Tibial nerve (tissue), 4 donors: ENCODE measurements around the gene RIMS1. TPM values are rescaled to one million over a fixed set of nuclear protein-coding genes. Genes with fewer than 3 reads are reported as not detected.

Source experiments
- DNase-seq, 2 donors: peaks; one replicate each; pipeline ENCODE4 v3.0.0-alpha.2; 2019; ENCODE audit warnings: low spot score in 2 of 2
- H3K27ac ChIP-seq, 4 donors: fragments of 200-600 bp; sonication (generic) in 3 of 4; one replicate each; pipeline ENCODE4 v1.5.1; 2017 to 2019; ENCODE audit warnings: mild to moderate bottlenecking in 1 of 4
- H3K27me3 ChIP-seq, 2 donors: fragments of 200-600 bp; sonication (generic) in 1 of 2; one replicate each; pipeline versions ENCODE4 v1.5.1 to v1.6.0; 2017 to 2019
- H3K36me3 ChIP-seq, 3 donors: fragments of 200-600 bp; sonication (generic); one replicate each; pipeline ENCODE4 v1.5.1; 2018 to 2019
- H3K4me1 ChIP-seq, 4 donors: fragments of 200-600 bp; sonication (generic) in 3 of 4; one replicate each; pipeline ENCODE4 v1.5.1; 2017 to 2019
- H3K4me3 ChIP-seq, 4 donors: fragments of 200-600 bp; sonication (generic) in 3 of 4; one replicate each; pipeline ENCODE4 v1.5.1; 2017 to 2019; ENCODE audit warnings: mild to moderate bottlenecking in 1 of 4, moderate library complexity in 1 of 4
- H3K9me3 ChIP-seq, 4 donors: fragments of 200-600 bp; sonication (generic) in 3 of 4; one replicate each; pipeline ENCODE4 v1.5.1; 2017 to 2019
- EP300 ChIP-seq, 2 donors: sonication (generic); formaldehyde crosslinking; IDR thresholded peaks; one replicate each; pipeline ENCODE4 v1.6.1; 2017; ENCODE audit warnings: antibody characterized with exemption in 2 of 2, mild to moderate bottlenecking in 1 of 2
- POLR2A ChIP-seq, 2 donors: fragments of 450-650 bp; IDR thresholded peaks; one replicate each; pipeline ENCODE4 v1.6.1; 2017; ENCODE audit warnings: antibody characterized with exemption in 2 of 2, mild to moderate bottlenecking in 2 of 2, moderate library complexity in 2 of 2
- WGBS, 2 donors: methylation state at CpG; one replicate each; pipeline ENCODE4 v1.1.5; 2018; 5-methylcytosine and 5-hydroxymethylcytosine counted together
- total RNA-seq, 4 donors: library from RNA; depleted of rRNA; stranded (reverse); fragments of >200 nt; gene quantifications; one replicate each; pipeline ENCODE4 v1.1.0, GENCODE V29; 2016
- TF ChIP-seq, protein P1 (sequence below), 5 experiments: fragments of 200-600 bp in 3 of 5; fragments of 450-650 bp in 2 of 5; sonication (generic) in 3 of 5; IDR thresholded peaks; one replicate each; pipeline ENCODE4 v1.5.1; 2016 to 2019; ENCODE audit warnings: antibody characterized with exemption in 5 of 5, mild to moderate bottlenecking in 3 of 5, moderate library complexity in 2 of 5

Gene RIMS1
- total RNA-seq, 4 donors from 2014 or later: 1.3 to 5.1 (median 3.3) TPM

DNA sequence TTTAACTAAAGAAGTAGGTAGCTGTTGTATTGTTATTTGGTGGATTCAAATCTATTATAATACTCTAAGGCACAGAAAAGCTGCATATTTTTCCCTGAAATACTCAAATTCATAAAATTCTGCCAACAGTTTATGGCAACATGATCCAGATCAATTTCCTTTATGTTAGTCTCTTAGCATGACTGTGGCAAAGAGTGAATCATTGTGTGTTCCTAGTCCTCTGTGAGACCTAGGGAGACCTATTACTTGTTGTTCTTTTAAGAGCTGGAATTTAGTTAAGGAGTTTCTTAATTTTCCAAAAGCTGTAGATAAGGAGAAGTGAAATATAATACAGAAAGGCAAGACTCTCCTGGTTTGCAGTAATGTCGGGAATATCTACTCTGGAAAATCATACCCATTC, 149.6 kb downstream of the RIMS1 start:
- DNase-seq: no peak
- TF ChIP-seq EP300 (IDR thresholded peaks at IDR 0.05): no peak
- TF ChIP-seq POLR2A (IDR thresholded peaks at IDR 0.05): no peak
- TF ChIP-seq, protein P1, sequence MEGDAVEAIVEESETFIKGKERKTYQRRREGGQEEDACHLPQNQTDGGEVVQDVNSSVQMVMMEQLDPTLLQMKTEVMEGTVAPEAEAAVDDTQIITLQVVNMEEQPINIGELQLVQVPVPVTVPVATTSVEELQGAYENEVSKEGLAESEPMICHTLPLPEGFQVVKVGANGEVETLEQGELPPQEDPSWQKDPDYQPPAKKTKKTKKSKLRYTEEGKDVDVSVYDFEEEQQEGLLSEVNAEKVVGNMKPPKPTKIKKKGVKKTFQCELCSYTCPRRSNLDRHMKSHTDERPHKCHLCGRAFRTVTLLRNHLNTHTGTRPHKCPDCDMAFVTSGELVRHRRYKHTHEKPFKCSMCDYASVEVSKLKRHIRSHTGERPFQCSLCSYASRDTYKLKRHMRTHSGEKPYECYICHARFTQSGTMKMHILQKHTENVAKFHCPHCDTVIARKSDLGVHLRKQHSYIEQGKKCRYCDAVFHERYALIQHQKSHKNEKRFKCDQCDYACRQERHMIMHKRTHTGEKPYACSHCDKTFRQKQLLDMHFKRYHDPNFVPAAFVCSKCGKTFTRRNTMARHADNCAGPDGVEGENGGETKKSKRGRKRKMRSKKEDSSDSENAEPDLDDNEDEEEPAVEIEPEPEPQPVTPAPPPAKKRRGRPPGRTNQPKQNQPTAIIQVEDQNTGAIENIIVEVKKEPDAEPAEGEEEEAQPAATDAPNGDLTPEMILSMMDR (IDR thresholded peaks at IDR 0.05): no peak
- no peaks in the 10 kb centered on the region for H3K36me3 ChIP-seq
- 84 to 86% methylated on average over 1 of the region's 1 CpG for WGBS, 2 donors
- no peak overlapping the region for H3K4me3 ChIP-seq
- no peaks in the 10 kb centered on the region for H3K27me3 ChIP-seq
- H3K4me1 ChIP-seq: no peaks in the 10 kb centered on the region
- H3K27ac ChIP-seq: no peak overlapping the region
- no peaks in the 10 kb centered on the region for H3K9me3 ChIP-seq

DNA sequence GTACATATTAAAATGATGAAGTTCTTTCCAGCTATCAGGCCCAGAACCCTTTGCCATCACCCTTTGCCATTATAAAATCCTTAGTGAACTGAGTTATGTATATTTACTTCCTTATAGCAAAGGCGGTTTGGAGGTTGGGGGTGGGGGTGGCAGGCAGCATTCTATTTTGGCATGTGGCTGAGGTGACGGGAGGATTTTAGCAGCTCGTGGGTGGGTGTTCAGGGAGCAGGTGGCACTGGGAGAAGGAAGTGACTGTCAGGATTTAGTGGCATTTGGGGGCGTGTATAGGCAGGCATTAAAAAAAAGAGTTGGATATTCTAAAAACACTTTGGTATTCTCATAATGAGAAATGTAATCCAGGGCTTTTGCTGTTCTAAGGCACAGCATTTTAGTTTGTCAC, 150.7 kb downstream of the RIMS1 start:
- Histone ChIP-seq H3K4me1 (no peaks in the 10 kb centered on the region), H3K9me3 (no peaks in the 10 kb centered on the region), H3K36me3 (no peaks in the 10 kb centered on the region), H3K4me3 (no peak overlapping the region), H3K27ac (no peak overlapping the region), H3K27me3 (no peaks in the 10 kb centered on the region)
- TF ChIP-seq EP300 (IDR thresholded peaks at IDR 0.05) (no peak), POLR2A (IDR thresholded peaks at IDR 0.05) (no peak)
- TF ChIP-seq, protein P1 (IDR thresholded peaks at IDR 0.05): no peak
- no peak for DNase-seq
- WGBS, 2 donors: 63 to 74% methylated on average over 4 of the region's 4 CpGs

DNA sequence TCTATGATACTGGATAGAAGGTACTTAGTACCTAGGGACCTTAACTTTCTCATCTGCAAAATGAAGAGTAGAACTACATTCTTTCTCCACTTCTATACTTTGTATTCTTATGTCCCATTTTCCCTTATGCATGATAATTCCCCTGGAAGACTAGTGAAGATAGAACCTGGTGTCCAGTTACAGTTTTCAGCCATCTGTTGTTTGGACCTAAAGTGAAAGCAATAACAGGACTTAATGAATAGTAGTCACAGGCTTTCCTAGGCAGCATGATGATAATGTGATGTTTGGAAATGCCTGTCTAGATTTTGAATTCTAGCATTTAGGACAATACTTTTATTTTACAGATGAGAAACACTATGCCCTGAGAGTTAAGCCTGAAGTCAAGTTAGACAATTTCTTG, 153.8 kb downstream of the RIMS1 start:
- TF ChIP-seq EP300 (IDR thresholded peaks at IDR 0.05) (no peak), POLR2A (IDR thresholded peaks at IDR 0.05) (no peak)
- TF ChIP-seq, protein P1 (IDR thresholded peaks at IDR 0.05): no peak
- no peak overlapping the region for H3K27ac ChIP-seq
- no peaks in the 10 kb centered on the region for H3K4me1 ChIP-seq
- H3K9me3 ChIP-seq: no peaks in the 10 kb centered on the region
- H3K27me3 ChIP-seq: no peaks in the 10 kb centered on the region
- H3K4me3 ChIP-seq: no peak overlapping the region
- no peak for DNase-seq
- H3K36me3 ChIP-seq: no peaks in the 10 kb centered on the region

DNA sequence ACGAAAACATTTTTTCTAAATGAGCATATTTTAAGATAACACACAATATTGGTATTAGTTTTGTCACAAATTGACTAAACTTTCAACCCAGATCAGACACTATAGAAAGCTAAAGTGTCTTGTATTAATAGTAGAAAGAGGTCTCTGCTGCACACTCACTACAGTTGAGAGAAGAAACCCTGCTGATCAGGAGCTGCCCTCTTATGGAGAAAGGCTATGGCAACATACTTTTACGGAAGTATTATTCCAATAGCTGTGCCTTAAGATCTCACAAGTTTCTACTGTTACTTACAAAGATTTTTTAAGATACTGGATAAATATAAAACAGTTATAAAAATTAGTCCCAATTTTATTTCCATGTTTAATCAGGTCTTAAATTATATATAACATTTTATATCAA, 155.7 kb downstream of the RIMS1 start:
- Histone ChIP-seq H3K4me1 (no peaks in the 10 kb centered on the region), H3K27ac (no peak overlapping the region), H3K27me3 (no peaks in the 10 kb centered on the region), H3K9me3 (no peaks in the 10 kb centered on the region), H3K36me3 (no peaks in the 10 kb centered on the region), H3K4me3 (no peak overlapping the region)
- 64 to 71% methylated on average over 2 of the region's 2 CpGs for WGBS, 2 donors
- DNase-seq: no peak
- TF ChIP-seq POLR2A (IDR thresholded peaks at IDR 0.05): no peak
- TF ChIP-seq, protein P1 (IDR thresholded peaks at IDR 0.05): no peak

DNA sequence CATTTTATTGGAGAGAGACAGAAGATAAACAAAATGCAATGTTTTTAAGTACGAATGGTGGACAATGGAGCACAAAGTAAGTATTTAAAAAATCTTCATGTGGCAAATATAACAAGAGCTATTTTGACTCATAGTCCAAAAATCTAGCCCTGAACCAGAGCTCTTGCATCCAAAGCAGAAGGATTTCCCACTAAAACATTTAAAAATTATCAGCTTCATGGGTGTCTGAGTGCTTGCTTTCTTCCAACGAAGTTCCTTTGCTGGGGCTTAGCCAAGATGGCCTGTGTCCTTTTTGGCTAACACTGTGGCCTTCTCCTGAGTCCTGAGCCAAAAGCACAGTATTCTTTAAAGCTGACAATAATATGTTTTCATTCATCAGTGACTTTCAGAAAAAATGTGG, 161.7 kb downstream of the RIMS1 start:
- Histone ChIP-seq H3K9me3 (no peaks in the 10 kb centered on the region), H3K4me1 (peaks cover 0 to 3% (median 0%) of the 10 kb centered on the region in 4 donors), H3K36me3 (no peaks in the 10 kb centered on the region), H3K4me3 (no peak overlapping the region), H3K27ac (no peak overlapping the region), H3K27me3 (no peaks in the 10 kb centered on the region)
- DNase-seq: no peak
- TF ChIP-seq EP300 (IDR thresholded peaks at IDR 0.05) (no peak), POLR2A (IDR thresholded peaks at IDR 0.05) (no peak)
- TF ChIP-seq, protein P1 (IDR thresholded peaks at IDR 0.05): no peak
- WGBS, 2 donors: 31 to 37% methylated on average over 2 of the region's 2 CpGs
